22Rv1 (cell line): ENCODE data around the gene NFKBIZ.

Source experiments
- H3K27ac ChIP-seq: fragments of 450-650 bp; 2 replicates; pipeline ENCODE4 v1.5.1; 2017
- ZFX ChIP-seq: fragments of 450-650 bp; IDR thresholded peaks from 2 replicates; pipeline ENCODE4 v1.6.1; 2017; ENCODE audit warnings: antibody characterized with exemption, borderline replicate concordance
- TF ChIP-seq, protein P1 (sequence below): fragments of 450-650 bp; IDR thresholded peaks from 2 replicates; pipeline ENCODE4 v1.5.1; 2017; ENCODE audit warnings: mild to moderate bottlenecking

Gene NFKBIZ

DNA sequence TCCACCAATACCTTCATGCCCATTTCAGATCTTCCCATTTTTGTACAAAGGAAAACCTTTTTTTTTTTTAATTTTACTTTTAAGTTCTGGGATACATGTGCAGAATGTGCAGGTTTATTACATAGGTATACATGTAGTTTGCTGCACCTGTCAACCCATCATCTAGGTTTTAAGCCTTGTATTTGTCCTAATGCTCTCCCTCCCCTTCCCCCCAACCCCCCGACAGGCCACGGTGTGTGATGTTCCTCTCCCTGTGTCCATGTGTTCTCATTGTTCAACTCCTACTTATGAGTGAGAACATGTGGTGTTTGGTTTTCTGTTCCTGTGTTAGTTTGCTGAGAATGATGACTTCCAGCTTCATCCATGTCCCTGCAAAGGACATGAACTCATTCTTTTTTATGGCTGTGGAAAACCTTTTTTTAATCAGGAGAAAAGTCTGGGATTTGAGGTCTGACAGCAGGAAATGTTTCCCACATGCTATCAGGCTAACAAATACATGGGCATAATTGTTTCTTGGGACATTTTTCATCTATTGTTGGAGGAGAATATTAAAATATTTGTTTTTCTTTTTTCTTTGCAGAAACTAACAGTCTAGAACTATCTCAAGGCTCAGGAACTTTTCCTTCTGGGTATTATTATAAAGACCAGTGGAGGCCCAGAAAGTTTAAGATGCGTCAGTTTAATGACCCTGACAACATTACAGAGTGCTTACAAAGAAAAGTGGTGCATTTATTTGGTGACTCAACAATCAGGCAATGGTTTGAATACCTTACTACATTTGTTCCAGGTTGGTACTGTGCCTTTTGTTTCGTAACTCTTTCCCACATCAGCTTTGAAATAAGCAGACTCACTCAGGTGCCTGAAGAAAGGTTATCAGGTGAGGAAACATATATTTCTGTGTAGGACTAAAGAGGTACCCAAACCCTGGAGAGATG is 32.8 kb upstream of the NFKBIZ start:
- TF ChIP-seq, protein P1, sequence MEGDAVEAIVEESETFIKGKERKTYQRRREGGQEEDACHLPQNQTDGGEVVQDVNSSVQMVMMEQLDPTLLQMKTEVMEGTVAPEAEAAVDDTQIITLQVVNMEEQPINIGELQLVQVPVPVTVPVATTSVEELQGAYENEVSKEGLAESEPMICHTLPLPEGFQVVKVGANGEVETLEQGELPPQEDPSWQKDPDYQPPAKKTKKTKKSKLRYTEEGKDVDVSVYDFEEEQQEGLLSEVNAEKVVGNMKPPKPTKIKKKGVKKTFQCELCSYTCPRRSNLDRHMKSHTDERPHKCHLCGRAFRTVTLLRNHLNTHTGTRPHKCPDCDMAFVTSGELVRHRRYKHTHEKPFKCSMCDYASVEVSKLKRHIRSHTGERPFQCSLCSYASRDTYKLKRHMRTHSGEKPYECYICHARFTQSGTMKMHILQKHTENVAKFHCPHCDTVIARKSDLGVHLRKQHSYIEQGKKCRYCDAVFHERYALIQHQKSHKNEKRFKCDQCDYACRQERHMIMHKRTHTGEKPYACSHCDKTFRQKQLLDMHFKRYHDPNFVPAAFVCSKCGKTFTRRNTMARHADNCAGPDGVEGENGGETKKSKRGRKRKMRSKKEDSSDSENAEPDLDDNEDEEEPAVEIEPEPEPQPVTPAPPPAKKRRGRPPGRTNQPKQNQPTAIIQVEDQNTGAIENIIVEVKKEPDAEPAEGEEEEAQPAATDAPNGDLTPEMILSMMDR: no peak
- no peak for TF ChIP-seq ZFX
- H3K27ac ChIP-seq: no peak overlapping the region

DNA sequence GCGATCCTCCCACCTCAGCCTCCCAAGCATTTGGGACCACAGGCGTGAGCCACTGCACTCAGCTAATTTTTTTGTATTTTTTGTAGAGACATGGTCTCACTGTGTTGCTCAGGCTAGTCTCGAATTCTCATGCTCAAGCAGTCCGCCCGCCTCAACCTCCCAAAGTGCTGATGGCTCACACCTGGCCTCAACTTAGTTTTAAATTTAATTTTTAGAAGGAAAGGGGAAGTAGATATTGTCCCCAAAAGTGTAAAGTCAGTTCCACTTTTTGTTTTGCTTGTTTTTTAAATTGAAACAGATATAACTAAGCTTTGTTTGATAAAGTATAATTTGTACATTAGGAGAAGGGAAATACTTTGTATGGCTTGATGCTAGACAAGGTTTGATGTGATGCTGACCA is 31.3 kb upstream of the NFKBIZ start:
- no peak overlapping the region for H3K27ac ChIP-seq
- TF ChIP-seq, protein P1: no peak
- TF ChIP-seq ZFX: no peak

DNA sequence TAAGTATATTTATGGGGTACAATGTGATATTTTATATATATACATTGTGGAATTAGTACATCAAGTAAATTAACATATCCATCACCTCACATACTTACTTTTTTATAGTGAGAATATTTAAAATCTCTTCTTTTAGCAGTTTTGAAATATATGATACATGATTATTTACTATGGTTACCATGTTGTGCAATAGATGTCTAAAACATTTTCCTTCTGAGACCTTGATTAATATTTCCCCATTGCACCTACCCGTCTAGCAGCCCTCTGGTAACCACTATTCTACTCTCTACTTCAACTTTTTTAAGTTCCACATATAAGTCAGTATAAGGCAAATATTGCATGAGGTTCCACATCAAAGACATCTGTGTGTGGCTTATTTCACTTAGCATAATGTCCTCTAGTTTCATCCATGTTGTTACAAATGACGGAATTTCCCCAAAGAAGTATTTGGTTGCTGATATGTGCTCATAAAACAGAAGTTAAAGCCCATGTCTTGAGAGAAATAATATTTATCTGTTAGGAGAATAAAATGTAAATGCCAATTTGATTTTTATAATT is 29.6 kb upstream of the NFKBIZ start:
- H3K27ac ChIP-seq: no peak overlapping the region
- TF ChIP-seq ZFX: no peak
- TF ChIP-seq, protein P1: no peak

DNA sequence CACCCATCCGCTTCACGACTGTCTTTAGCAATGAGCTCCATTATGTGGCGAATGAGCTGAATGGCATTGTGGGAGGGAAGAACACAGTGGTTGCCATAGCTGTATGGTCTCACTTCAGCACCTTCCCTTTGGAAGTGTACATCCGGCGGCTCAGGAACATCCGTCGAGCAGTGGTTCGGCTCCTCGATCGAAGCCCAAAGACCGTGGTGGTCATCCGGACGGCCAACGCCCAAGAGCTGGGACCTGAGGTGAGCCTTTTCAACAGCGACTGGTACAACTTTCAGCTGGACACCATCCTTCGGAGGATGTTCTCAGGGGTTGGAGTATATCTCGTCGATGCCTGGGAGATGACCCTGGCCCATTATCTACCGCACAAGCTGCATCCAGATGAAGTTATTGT is 27.8 kb upstream of the NFKBIZ start:
- TF ChIP-seq, protein P1: no peak
- TF ChIP-seq ZFX: no peak
- no peak overlapping the region for H3K27ac ChIP-seq

DNA sequence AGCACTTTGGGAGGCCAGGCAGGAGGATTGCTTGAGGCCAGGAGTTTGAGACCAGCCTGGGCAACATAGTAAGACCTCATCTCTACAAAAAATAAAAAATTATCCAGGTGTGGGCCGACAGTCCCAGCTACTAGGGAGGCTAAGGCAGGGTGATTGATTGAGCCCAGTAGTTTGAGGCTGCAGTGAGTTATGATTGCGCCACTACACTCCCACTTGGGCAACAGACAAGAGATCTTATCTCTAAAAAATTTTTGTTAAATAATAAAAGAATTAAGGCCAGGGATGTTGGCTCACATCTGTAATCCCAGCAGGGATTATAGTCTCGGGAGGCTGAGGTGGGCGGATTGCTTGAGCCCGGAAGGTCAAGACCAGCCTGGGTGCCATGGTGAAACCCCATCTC is 25.8 kb upstream of the NFKBIZ start:
- H3K27ac ChIP-seq: no peak overlapping the region
- TF ChIP-seq ZFX: no peak
- TF ChIP-seq, protein P1: no peak

DNA sequence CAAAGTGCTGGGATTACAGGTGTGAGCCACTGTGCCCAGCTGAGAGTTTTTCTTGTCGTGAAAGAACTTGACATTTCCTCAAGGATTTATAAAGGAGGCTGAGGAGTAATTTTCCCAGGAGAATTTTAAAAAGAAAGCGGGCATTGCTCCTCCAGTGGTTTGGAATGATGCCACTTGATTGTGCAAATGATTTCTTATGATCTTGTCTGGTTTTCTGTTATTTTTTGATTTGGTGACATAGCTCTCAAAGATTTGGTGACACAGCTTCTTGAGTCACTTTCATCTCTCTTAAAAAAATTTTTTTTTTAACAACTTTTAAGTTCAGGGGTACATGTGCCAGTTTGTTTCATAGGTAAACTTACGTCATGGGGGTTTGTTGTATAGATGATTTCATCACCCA is 24.6 kb upstream of the NFKBIZ start:
- no peak overlapping the region for H3K27ac ChIP-seq
- TF ChIP-seq ZFX: no peak
- TF ChIP-seq, protein P1: no peak

DNA sequence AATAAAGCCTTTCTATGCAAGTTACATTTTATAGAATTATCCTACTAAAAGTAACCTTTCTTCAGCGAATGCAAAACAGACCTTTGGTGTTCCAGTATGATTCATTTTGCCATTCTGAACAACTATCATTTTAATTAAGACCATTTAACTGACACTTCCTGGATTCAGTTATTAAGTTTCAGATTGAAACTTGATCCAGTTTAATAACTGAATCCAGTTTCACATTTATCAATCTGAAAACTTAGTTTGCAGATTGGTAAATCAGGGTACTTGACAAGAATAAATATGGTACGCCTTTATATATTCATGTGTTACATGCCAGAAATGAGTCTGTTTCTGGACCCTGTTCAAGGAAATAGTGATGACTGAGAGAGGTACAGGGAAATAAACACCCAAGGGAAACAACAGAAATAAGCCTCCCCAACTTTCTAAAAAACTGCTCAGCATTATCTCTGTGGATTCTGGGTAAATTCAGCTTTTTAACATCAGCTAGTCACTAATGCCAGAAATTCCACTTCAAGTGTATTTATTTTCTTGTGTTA is 23.3 kb upstream of the NFKBIZ start:
- H3K27ac ChIP-seq: no peak overlapping the region

More for the DNA sequence above, 23.3 kb upstream of the NFKBIZ start:
- no peak for TF ChIP-seq ZFX
